Anterior cingulate cortex (tissue), 58 donors: ENCODE measurements around the gene HNRNPA3.
"Not testable (repeated sequence)": the region's sequence is repeated elsewhere in the genome, so short reads cannot be mapped to it uniquely, and the experiment has no call there.

Source experiments
- DNase-seq, 58 donors: peaks; one replicate each; lab custom pipeline; 2025; lab: John Stamatoyannopoulos, UW

The HNRNPA3 gene

DNA sequence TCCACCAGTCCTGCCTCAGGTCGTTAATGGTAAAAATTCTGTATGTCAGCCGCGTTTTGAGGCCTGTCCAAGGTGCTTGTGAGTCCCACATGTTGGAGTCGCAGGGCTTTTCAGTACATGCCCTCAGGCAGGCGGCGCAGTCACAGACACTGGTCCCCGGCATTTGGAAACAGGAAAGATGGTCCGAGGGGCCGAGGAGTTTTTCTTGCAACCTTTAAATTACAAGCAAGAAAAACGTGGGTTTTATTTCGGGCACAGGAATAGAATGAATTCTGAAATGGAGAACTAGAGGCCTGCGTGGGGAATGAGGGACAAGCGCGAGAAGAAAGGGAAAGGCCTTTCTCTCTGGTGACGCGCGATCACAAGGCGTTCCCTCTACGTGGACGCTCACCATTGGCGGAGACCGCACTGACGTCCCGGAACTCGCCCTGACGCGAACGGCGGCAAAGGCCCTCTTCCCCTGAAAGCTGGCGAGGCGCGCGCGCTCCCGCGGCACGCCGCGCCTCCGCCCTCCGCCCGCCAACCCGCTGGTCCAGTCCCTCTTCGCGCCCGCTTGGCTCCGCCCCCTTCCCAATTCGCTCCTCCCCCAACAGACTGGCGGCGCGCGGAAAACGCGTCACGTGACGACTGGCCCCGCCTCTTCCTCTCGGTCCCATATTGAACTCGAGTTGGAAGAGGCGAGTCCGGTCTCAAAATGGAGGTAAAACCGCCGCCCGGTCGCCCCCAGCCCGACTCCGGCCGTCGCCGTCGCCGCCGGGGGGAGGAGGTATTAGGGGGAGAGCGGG, at the start of gene HNRNPA3:
TSS of gene HNRNPA3 (plus strand) at position 689 of the 785 bp plus-strand sequence. CDS start at position 695, 6 bp downstream.
- peak; percentile 83 to 100 (median 99) for DNase-seq

- no peak for DNase-seq
Measured at GRCh38 chr2:177164131-177164530, 48.5 kb upstream of the HNRNPA3 start.

DNA sequence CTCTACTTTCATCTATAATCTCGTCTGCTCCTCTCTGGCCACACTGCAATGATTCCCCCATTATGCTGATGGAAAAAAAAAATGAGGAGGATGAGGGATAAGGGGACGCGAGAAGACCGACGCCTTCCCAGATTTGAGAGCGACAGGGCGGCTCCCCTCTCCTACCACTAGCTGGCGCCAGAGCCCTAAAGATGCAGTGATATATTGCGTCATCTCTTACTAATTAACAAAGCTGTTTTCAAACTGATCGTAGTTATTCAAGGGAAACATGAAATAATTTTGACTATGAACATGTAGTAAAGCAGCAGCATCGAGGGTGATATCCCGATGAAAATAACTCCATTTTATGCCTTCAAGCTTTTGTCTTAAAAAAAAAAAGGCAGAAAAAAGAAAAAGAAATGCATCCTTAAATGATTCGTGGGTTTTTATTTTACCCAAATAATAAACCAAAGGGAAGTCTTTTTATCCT, 48.0 kb upstream of the HNRNPA3 start:
- DNase-seq: peak; percentile 14 to 90 (median 76)

GRCh38 chr2:177165061-177165583, 47.5 kb upstream of the HNRNPA3 start:
- peak in 48 of 58 donors; percentile 2 to 80 (median 37) for DNase-seq

DNA sequence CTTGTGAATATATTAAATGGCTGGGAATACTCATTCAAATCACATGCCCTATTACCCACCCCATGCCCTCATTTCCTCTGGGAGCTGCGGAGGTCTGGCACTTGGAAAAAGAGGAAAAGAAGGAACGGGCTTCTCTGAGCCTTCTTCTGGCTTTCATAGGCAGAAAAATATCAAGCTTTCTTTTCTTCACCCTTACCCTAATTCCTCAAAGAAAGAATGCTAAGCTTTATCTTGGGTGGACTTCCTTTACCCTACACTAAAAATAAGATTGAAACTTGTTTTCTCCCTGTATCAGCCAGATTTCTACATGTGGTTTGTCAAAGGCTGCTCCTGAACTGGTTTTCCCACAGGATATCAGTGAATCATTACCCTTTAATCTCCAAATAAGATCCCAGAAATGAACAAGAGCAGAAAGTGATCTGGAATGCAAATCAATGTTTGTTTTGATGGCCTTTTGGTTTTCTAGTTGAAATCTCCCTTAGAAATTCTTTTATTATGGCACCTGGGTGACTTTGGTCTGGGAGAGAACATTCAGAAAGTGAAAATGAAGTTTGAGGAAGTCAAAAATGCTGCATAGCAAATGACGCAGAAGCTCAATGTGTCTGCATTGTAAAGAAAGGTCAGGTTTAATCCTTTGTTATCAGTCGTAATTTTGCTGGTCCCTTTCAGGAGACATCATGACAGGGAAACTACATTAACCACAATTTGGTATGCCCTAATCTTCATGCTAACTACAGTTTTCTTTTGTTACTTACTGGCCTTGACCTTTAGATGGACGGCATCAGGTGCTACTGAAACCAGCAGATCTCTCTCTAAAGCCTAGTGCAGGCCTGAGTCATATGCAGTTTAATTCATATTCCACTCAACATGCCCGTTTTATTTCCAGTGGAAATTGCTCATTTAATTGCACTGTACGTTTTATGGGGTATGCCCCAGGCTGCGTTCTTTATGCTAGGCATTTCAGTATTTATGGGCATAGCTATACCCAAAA, 46.6 kb upstream of the HNRNPA3 start:
- DNase-seq: peak in 9 of 58 donors; percentile 2 to 44 (median 10)

GRCh38 chr2:177169810-177170514, 42.6 kb upstream of the HNRNPA3 start:
- no peak for DNase-seq

GRCh38 chr2:177171418-177171865, 41.2 kb upstream of the HNRNPA3 start:
- DNase-seq: no peak

DNA sequence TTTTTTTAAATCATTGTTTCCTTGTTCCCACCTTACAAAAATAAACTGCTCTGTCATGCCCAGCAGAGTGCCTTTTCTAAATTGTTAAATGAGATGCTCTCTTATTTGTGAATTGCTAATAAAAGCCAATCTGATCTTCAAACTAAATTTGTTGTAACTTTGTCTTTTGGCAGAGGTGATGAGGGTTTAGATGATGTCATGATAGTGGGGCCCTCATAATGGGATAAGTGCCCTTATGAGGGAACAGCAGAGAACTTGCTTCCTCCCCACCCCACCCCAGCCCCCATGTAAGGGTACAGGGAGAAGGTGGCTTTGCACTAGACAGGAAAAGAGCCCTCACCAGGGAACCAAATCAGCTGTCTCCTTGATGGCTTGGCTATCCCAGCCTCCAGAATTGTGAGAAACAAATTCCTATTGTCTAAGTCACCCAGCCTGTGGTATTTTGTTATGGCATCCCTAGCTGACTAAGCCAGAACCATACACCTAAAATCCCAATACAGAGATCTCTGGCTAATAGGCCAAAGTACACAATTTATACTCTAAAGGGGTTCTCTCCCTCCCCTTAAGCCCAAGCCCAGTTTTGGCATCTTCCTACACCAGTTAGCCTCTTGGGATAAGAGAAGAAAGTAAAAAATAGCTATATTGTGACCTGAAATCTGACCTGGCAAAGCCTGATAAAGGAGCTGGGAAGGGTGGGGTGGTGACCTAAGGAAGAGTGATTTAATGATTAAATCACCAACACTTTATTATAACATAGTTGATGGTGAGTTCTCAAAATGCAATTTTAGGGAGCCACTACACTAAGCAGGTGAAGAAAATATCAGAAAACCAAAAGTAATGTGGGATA, 40.3 kb upstream of the HNRNPA3 start:
- DNase-seq: no peak

DNA sequence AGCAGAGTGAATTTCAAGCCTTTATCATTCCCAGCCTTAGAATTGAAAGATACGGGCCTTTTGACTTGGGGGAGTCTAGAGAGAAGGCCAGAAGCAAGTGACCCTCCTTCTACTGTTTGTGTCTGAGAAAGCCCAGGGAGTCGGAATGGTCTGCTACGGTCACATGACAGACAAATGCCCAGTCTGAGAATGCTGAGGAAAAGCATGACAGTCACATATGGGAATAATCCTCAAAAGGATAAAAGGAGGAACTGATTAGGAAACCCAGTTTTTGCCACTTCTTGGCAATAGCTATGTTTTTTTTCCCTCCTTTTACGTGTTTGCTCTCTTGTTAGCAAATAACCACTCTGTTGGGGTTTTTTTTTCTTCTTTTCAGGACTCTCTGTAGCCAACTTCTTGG, 38.1 kb upstream of the HNRNPA3 start:
- DNase-seq: no peak

- no peak for DNase-seq
Measured at GRCh38 chr2:177175917-177176668, 36.5 kb upstream of the HNRNPA3 start.

- DNase-seq: no peak
Measured at GRCh38 chr2:177178797-177179196, 33.8 kb upstream of the HNRNPA3 start.

DNA sequence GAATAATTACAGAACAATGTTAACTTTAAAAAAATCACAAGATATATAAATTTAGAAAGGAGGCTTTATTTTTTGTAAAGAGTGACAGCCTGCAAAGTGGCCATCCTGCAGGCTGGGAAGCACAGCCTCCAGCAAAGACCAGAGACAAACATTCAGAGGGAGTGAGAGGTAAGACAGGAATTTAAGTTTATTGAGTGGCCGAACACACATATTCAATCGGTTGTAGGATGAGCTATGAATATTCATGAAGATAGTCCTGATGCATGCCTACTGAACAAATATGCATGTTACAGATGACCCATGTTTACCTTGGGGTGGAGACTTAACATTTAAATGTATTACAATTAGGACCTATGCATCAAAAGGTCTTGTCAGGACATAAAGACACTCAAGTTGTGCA, 33.4 kb upstream of the HNRNPA3 start:
- DNase-seq: no peak

- not testable (repeated sequence) for DNase-seq
Measured at GRCh38 chr2:177179671-177180070, 32.9 kb upstream of the HNRNPA3 start.

DNA sequence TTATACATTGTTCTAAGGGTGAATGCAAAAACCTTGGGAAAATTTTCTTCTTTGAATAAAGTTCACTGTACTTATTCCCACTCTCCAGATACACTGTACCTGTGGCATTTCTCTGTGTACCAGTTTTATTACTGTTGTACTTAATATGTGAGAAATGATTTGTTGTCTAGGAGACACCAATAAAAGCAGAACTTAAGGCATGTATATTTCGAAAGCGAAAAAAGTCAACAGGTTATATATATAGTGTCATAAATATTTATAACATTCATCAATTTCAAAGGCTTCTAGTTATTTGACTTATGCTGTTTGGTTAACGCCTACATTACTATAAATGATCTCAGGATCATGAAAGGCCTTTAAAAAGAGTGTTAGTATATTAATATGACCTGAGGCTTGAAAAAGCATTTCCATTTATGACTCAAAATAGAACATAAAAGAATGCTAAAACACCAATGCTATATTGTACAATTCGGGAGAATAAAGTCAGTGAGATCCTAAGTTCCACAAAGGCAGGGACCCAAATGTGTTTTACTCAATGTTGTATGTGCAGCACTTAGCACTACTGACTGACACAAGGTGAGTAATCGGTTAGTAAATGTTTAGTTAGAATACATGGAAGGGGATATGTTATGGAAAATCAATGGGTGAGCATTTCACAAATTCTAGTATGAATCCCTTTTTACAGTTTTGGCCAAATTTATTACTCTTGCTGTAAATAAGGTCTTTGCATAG, 32.2 kb upstream of the HNRNPA3 start:
- no peak for DNase-seq

DNA sequence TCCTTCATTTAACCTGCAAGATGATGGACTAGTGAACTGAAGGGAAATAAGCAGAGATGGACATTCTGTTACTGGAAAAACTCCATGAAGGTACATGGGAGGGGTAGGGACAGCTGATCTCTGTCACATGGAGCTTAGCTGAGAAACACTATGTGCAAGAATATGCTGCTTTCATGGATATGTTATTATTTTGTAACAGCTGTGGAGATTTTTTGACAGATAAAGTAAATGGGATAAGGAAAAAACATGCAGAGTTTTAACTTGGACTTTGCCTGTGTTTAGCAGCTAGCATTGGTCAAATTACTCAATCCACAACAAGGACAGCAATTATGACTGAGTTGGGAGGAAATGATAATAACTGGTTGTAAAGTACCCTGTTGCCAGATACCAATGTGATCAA, 28.7 kb upstream of the HNRNPA3 start:
- DNase-seq: no peak

- DNase-seq: no peak
Measured at GRCh38 chr2:177184606-177185005, 28.0 kb upstream of the HNRNPA3 start.

DNA sequence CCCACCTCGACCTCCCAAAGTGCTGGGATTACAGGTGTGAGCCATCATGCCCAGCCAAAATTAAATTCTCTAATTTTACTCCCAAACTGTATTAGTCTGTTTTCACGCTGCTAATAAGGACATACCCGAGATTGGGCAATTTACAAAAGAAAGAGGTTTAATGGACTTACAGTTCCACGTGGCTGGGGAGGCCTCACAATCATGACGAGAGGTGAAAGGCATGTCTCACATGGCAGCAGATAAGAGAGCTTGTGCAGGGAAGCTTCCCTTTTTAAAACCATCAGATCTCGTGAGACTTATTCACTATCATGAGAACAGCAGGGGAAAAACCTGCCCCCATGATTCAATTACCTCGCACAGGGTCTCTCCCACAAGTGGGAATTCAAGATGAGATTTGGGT, 26.6 kb upstream of the HNRNPA3 start:
- DNase-seq: not testable (repeated sequence)
